Lung (tissue), 12 donors: ENCODE data around the gene CD59. TPM values are rescaled to one million over a fixed set of nuclear protein-coding genes. Genes with fewer than 3 reads are reported as not detected.
"Not testable (repeated sequence)": the region's sequence is repeated elsewhere in the genome, so short reads cannot be mapped to it uniquely, and the experiment has no call there.

ENCODE experiments used
- ATAC-seq: fragments of 200-7000 bp; cut with Tn5 transposase; one replicate; pipeline ENCODE4 v1.9.1; 2020; ENCODE audit warnings: moderate number of reproducible peaks; ENCODE audit not compliant: insufficient read depth, low FRiP score
- DNase-seq, 3 donors: peaks; one replicate each; pipeline ENCODE4 v3.0.0-alpha.2; 2013 to 2017
- H3K27ac ChIP-seq, 2 donors: one replicate each; pipeline ENCODE4 v1.5.1; 2013; ENCODE audit warnings: mild to moderate bottlenecking in 2 of 2, moderate library complexity in 2 of 2, control low read depth in 1 of 2, inconsistent platforms in 1 of 2, low read depth in 1 of 2, low read length in 1 of 2
- H3K27me3 ChIP-seq, 3 donors: one replicate each; pipeline ENCODE4 v1.5.1; 2013; ENCODE audit warnings: low read length in 2 of 3; ENCODE audit not compliant: control insufficient read depth in 3 of 3, insufficient read depth in 3 of 3
- H3K36me3 ChIP-seq, 4 donors: one replicate each; pipeline ENCODE4 v1.5.1; 2013; ENCODE audit warnings: low read length in 4 of 4, mild to moderate bottlenecking in 1 of 4, moderate library complexity in 1 of 4; ENCODE audit not compliant: control insufficient read depth in 4 of 4, insufficient read depth in 4 of 4
- H3K4me1 ChIP-seq, 5 donors: one replicate each; pipeline ENCODE4 v1.5.1; 2013; ENCODE audit warnings: low read length in 5 of 5, mild to moderate bottlenecking in 2 of 5, moderate library complexity in 1 of 5; ENCODE audit not compliant: control insufficient read depth in 5 of 5, insufficient read depth in 5 of 5
- H3K4me3 ChIP-seq: one replicate; pipeline ENCODE4 v1.5.1; 2013; ENCODE audit warnings: mild to moderate bottlenecking, control low read depth, moderate library complexity
- H3K9ac ChIP-seq, 2 donors: one replicate each; pipeline ENCODE4 v1.5.1; 2013; ENCODE audit warnings: low read length in 2 of 2, control low read depth in 1 of 2; ENCODE audit not compliant: insufficient read depth in 1 of 2
- H3K9me3 ChIP-seq, 4 donors: one replicate each; pipeline ENCODE4 v1.5.1; 2013; ENCODE audit warnings: low read length in 3 of 4, mild to moderate bottlenecking in 1 of 4, moderate library complexity in 1 of 4; ENCODE audit not compliant: control insufficient read depth in 4 of 4, insufficient read depth in 3 of 4
- CTCF ChIP-seq: IDR thresholded peaks from 2 replicates; pipeline ENCODE4 v1.5.1; 2012; ENCODE audit warnings: mild to moderate bottlenecking; ENCODE audit errors: control extremely low read depth, extremely low read depth
- WGBS, 2 donors: extraction: QIAGEN DNeasy Blood & Tissue Kit; methylation state at CpG; one replicate each; pipeline ENCODE4 v1.1.7; 2013; 5-methylcytosine and 5-hydroxymethylcytosine counted together
- polyA plus RNA-seq, 2 donors: library from polyadenylated mRNA; stranded (reverse); fragments of 200-250 nt; gene quantifications; one replicate each; pipeline ENCODE4 v1.2.1, GENCODE V29; 2013
- total RNA-seq, 2 donors: library from RNA; depleted of rRNA in 1 of 2; stranded (reverse); fragments of >200 nt in 1 of 2; gene quantifications; one replicate each; pipeline ENCODE4 v1.2.1, GENCODE V29; 2014 to 2021
- donor health status: control.
- donor health status: control.
- donor health status: Bipolar disorder and iron deficiency.
- donor health status: healthy.
- donor health status: DM: yes; HTN: yes; CAD: no.

CD59 gene
- total and polyA plus RNA-seq, 4 donors, result 215 to 833 (median 539) TPM

GRCh38 chr11:33684003-33684706 is 52.1 kb downstream of the CD59 start:
- no peaks in the 10 kb centered on the region for H3K36me3 ChIP-seq
- peaks cover 0 to 5% (median 0%) of the 10 kb centered on the region in 5 donors for H3K4me1 ChIP-seq
- H3K27ac ChIP-seq, result no peak overlapping the region
- H3K9me3 ChIP-seq, result peaks cover 0 to 4% (median 0%) of the 10 kb centered on the region in 4 donors
- ATAC-seq, result no peak
- no peak overlapping the region for H3K9ac ChIP-seq
- H3K27me3 ChIP-seq, result no peaks in the 10 kb centered on the region
- WGBS, 2 donors, result 81 to 83% methylated on average over 5 of the region's 5 CpGs
- no peak for TF ChIP-seq CTCF
- no peak for DNase-seq
- H3K4me3 ChIP-seq, result no peak overlapping the region

- Histone ChIP-seq H3K9ac (no peak overlapping the region), H3K27me3 (no peaks in the 10 kb centered on the region), H3K4me3 (no peak overlapping the region), H3K27ac (no peak overlapping the region), H3K9me3 (peaks cover 0 to 4% (median 2%) of the 10 kb centered on the region in 4 donors), H3K36me3 (no peaks in the 10 kb centered on the region), H3K4me1 (peaks cover 0 to 5% (median 0%) of the 10 kb centered on the region in 5 donors)
- ATAC-seq (no peak), DNase-seq (no peak)
- TF ChIP-seq CTCF, result no peak
- WGBS, 2 donors, result 90 to 92% methylated on average over 4 of the region's 4 CpGs
Measured at GRCh38 chr11:33682446-33682845, 53.8 kb downstream of the CD59 start.

- ATAC-seq, result no peak
Measured at GRCh38 chr11:33682019-33682418, 54.2 kb downstream of the CD59 start.

GRCh38 chr11:33678616-33679015 is 57.6 kb downstream of the CD59 start:
- H3K27me3 ChIP-seq, ATAC-seq, H3K4me3 ChIP-seq, H3K4me1 ChIP-seq, H3K27ac ChIP-seq, H3K9me3 ChIP-seq, H3K36me3 ChIP-seq, H3K9ac ChIP-seq, DNase-seq: not testable (repeated sequence)
- 68 to 74% methylated on average over 1 of the region's 1 CpG for WGBS, 2 donors

More at GRCh38 chr11:33682019-33682418, 54.2 kb downstream of the CD59 start:
- Histone ChIP-seq H3K36me3 (no peaks in the 10 kb centered on the region), H3K27ac (no peak overlapping the region), H3K9me3 (peaks cover 0 to 4% (median 2%) of the 10 kb centered on the region in 4 donors), H3K9ac (no peak overlapping the region), H3K4me1 (peaks cover 0 to 5% (median 0%) of the 10 kb centered on the region in 5 donors), H3K27me3 (no peaks in the 10 kb centered on the region), H3K4me3 (no peak overlapping the region)
- no peak for TF ChIP-seq CTCF
- DNase-seq, result no peak
- 88% methylated on average over 3 of the region's 3 CpGs for WGBS, 2 donors
